ENCODE data around the gene CCDC57.
A peak's percentile ranks its signal among the peaks of the same experiment; 100 is the strongest.
"Not testable (repeated sequence)": the region's sequence is repeated elsewhere in the genome, so short reads cannot be mapped to it uniquely, and the experiment has no call there.

CCDC57 gene

GRCh38 chr17:82222816-82223215, 10.2 kb upstream of the CCDC57 start:
- peak; percentile 38 for DNase-seq (ENCODE audit: low read depth)

GRCh38 chr17:82221341-82221902, 8.8 kb upstream of the CCDC57 start:
- DNase-seq (ENCODE audit: low read depth): no peak

GRCh38 chr17:82219753-82220709, 7.4 kb upstream of the CCDC57 start:
- DNase-seq (ENCODE audit: low read depth): no peak

GRCh38 chr17:82219083-82219482, 6.4 kb upstream of the CCDC57 start:
- no peak for DNase-seq (ENCODE audit: low read depth)

- DNase-seq (ENCODE audit: low read depth): no peak
Observed at GRCh38 chr17:82218349-82219075, 5.9 kb upstream of the CCDC57 start.

- peak; percentile 94 for DNase-seq (ENCODE audit: low read depth)
Observed at GRCh38 chr17:82217530-82218204, 5.0 kb upstream of the CCDC57 start.

- peak; percentile 35 for DNase-seq (ENCODE audit: low read depth)
Observed at GRCh38 chr17:82217120-82217529, 4.5 kb upstream of the CCDC57 start.

GRCh38 chr17:82216301-82217119, 3.9 kb upstream of the CCDC57 start:
- DNase-seq (ENCODE audit: low read depth): peak; percentile 72

- DNase-seq (ENCODE audit: low read depth): no peak
Observed at GRCh38 chr17:82215972-82216300, 3.3 kb upstream of the CCDC57 start.

- DNase-seq (ENCODE audit: low read depth): peak; percentile 35
Observed at GRCh38 chr17:82215095-82215971, 2.7 kb upstream of the CCDC57 start.

- DNase-seq (ENCODE audit: low read depth): no peak
Observed at GRCh38 chr17:82214012-82214628, 1.5 kb upstream of the CCDC57 start.

GRCh38 chr17:82213251-82214011, 789 bp upstream of the CCDC57 start:
- peak; percentile 96 for DNase-seq (ENCODE audit: low read depth)

GRCh38 chr17:82210655-82211054, 2.0 kb downstream of the CCDC57 start:
- not testable (repeated sequence) for DNase-seq (ENCODE audit: low read depth)

GRCh38 chr17:82205720-82206508, 6.7 kb downstream of the CCDC57 start:
- peak; percentile 95 for DNase-seq (ENCODE audit: low read depth)

GRCh38 chr17:82204831-82205719, 7.6 kb downstream of the CCDC57 start:
- peak; percentile 83 for DNase-seq (ENCODE audit: low read depth)

- DNase-seq (ENCODE audit: low read depth): no peak
Observed at GRCh38 chr17:82203920-82204319, 8.7 kb downstream of the CCDC57 start.

- DNase-seq (ENCODE audit: low read depth): no peak
Observed at GRCh38 chr17:82202981-82203380, 9.7 kb downstream of the CCDC57 start.
